BLaER1 treated with 17β-estradiol and CSF1 and Interleukin-3, amounts not matched to agents 10 nM and 100 nM (cell line): ENCODE data around the gene MTR.

Experiments used
- H3K27ac ChIP-seq, 11 experiments: shearing (Covaris generic); formaldehyde crosslinking; 2 replicates each; pipeline ENCODE4 v1.8.1; 2022
- H3K27me3 ChIP-seq, 11 experiments: shearing (Covaris generic); formaldehyde crosslinking; 2 replicates each; pipeline ENCODE4 v1.8.1; 2022
- H3K36me3 ChIP-seq, 11 experiments: shearing (Covaris generic); formaldehyde crosslinking; 2 replicates each; pipeline ENCODE4 v1.8.1; 2022
- H3K4me1 ChIP-seq, 10 experiments: shearing (Covaris generic); formaldehyde crosslinking; 2 replicates each; pipeline ENCODE4 v1.8.1; 2022
- H3K4me2 ChIP-seq, 11 experiments: shearing (Covaris generic); formaldehyde crosslinking; 2 replicates each; pipeline ENCODE4 v1.8.1; 2022
- H3K4me3 ChIP-seq, 10 experiments: shearing (Covaris generic); formaldehyde crosslinking; 2 replicates each; pipeline ENCODE4 v1.8.1; 2022
- H3K9ac ChIP-seq, 11 experiments: shearing (Covaris generic); formaldehyde crosslinking; 2 replicates each; pipeline ENCODE4 v1.8.1; 2022
- H3K9me3 ChIP-seq, 11 experiments: shearing (Covaris generic); formaldehyde crosslinking; replicated peaks in 1 of 11; 2 replicates each; pipeline ENCODE4 v1.8.1; 2022
- H4K20me1 ChIP-seq, 11 experiments: shearing (Covaris generic); formaldehyde crosslinking; 2 replicates each; pipeline ENCODE4 v1.8.1; 2022
- Cebpa-rat ChIP-seq, 11 experiments: shearing (Covaris generic); IDR thresholded peaks; 2 replicates each; pipeline ENCODE4 v1.8.1; 2022

The MTR gene

DNA sequence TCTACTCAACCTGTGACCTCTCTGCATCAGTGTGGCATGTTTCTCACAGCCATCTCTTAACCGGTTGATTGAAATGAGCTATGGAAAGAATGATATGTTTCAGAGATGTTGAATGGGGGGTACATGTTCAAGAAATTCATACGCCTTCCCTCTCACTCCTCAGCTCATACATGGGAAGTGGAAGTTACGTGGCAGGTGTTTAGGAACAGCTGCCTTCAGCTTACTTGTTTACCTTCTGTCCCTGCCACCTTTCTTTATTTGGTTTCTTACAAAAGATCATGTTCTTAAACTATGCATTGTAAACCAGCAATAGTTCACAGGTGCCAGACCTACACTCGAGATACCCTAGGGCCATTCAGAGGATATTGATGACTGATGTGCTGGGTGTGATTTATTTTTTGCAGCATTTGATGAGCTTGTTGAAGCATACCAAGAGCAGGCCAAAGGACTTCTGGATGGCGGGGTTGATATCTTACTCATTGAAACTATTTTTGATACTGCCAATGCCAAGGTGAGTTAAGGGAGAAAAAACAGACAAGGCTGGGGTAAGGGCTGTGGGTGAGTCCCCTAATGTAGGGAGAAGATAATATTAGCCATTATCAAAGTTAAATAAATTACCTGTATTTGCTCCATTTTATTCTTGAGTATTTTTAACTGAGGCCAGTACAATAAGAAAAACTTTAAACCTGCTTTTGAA lies 17.4 kb downstream of the MTR start:
- no peak overlapping the region for H3K4me3 ChIP-seq
- H3K36me3 ChIP-seq: peaks cover 98 to 100% (median 100%) of the 10 kb centered on the region in 11 experiments
- no peak overlapping the region for H3K9ac ChIP-seq
- H3K27me3 ChIP-seq: no peaks in the 10 kb centered on the region
- no peak overlapping the region for H3K27ac ChIP-seq
- H3K4me1 ChIP-seq: peaks cover 0 to 23% (median 0%) of the 10 kb centered on the region in 10 experiments; a peak in 2 of 20 replicates
- no peak overlapping the region for H3K4me2 ChIP-seq
- no peak for TF ChIP-seq Cebpa-rat (IDR thresholded peaks at IDR 0.05)
- H3K9me3 ChIP-seq: no peaks in the 10 kb centered on the region
- H4K20me1 ChIP-seq: peaks cover 0 to 21% (median 0%) of the 10 kb centered on the region in 11 experiments; a peak in 2 of 22 replicates

DNA sequence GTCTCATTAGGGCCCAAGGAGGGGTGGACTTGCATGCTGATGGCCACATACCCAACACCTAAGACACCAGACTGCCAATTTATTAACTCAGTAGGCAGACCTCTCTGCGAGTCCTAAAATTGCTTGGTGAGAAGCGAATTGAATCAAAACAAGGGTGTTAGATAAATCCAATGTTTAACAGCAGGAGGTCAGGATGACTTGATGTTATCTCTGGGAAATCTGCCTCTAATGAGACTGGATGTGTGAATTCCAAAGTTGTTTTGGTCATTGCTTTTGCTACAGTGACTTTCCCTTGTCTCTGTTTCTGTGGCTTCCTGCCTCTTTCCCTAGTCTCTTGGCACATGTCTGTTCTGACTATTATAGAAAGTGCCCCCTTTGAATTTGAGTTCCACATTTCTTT lies 20.8 kb downstream of the MTR start:
- no peaks in the 10 kb centered on the region for H3K9me3 ChIP-seq
- H3K4me2 ChIP-seq: peak overlapping the region in 2 of 11 experiments; percentile 6 to 35; a peak in 4 of 22 replicates
- H3K36me3 ChIP-seq: peaks cover 98 to 100% (median 100%) of the 10 kb centered on the region in 11 experiments
- peaks cover 0 to 22% (median 9%) of the 10 kb centered on the region in 11 experiments; a peak in 8 of 22 replicates for H4K20me1 ChIP-seq
- no peak overlapping the region for H3K4me3 ChIP-seq
- TF ChIP-seq Cebpa-rat (IDR thresholded peaks at IDR 0.05): no peak
- peaks cover 0 to 23% (median 0%) of the 10 kb centered on the region in 10 experiments; a peak in 2 of 20 replicates for H3K4me1 ChIP-seq
- no peak overlapping the region for H3K27ac ChIP-seq
- H3K27me3 ChIP-seq: no peaks in the 10 kb centered on the region
- no peak overlapping the region for H3K9ac ChIP-seq

DNA sequence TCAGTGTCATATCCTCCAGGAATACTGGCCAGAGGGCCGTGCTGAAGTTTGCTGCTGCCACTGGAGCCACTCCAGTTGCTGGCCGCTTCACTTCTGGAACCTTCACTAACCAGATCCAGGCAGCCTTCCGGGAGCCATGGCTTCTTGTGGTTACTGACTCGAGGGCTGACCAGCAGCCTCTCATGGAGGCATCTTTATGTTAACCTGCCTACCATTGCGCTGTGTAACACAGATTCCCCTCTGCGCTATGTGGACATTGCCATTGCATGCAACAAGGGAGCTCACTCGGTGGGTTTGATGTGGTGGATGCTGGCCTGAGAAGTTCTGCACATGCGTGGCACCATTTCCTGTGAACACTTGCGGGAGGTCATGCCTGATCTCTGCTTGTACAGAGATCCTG lies 24.8 kb downstream of the MTR start:
- TF ChIP-seq Cebpa-rat (IDR thresholded peaks at IDR 0.05): no peak
- Histone ChIP-seq H3K9me3 (no peaks in the 10 kb centered on the region), H3K27me3 (no peaks in the 10 kb centered on the region), H3K4me3 (no peak overlapping the region), H4K20me1 (peaks cover 0 to 32% (median 7%) of the 10 kb centered on the region in 11 experiments; a peak in 8 of 22 replicates), H3K27ac (no peak overlapping the region), H3K9ac (no peak overlapping the region), H3K36me3 (peaks cover 86 to 100% (median 94%) of the 10 kb centered on the region in 11 experiments), H3K4me2 (no peak overlapping the region), H3K4me1 (peaks cover 0 to 21% (median 0%) of the 10 kb centered on the region in 10 experiments; a peak in 2 of 20 replicates)

DNA sequence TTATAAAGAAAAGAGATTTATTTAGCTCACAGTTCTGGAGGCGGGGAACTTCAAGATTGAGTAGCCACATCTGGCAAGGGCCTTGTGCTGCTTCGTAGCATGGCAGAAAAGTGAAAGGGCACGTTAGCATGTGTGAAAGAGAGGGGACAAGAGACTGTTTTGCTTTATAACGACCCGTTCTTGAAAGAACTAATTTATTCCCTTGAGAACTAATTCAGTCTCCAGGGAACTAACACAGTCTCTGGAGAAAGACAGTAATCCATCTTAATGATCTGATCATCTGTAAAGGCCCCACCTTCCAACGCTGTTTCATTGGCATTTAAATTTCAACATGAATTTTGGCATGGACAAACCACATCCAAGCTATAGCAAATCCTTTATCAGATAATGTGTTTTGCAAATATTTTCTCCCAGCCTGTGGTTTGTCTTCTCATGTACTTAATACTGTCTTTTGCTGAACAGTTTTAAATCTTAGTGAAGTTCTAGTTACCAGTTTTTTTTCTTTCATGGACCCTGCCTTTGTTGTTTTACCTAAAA lies 26.1 kb downstream of the MTR start:
- Histone ChIP-seq H3K36me3 (peaks cover 83 to 99% (median 94%) of the 10 kb centered on the region in 11 experiments), H3K4me2 (no peak overlapping the region), H3K27me3 (no peaks in the 10 kb centered on the region), H3K9ac (no peak overlapping the region), H3K4me3 (no peak overlapping the region), H3K9me3 (no peaks in the 10 kb centered on the region), H3K4me1 (peaks cover 0 to 8% (median 0%) of the 10 kb centered on the region in 10 experiments; a peak in 2 of 20 replicates), H3K27ac (no peak overlapping the region), H4K20me1 (peaks cover 0 to 32% (median 7%) of the 10 kb centered on the region in 11 experiments; a peak in 8 of 22 replicates)
- no peak for TF ChIP-seq Cebpa-rat (IDR thresholded peaks at IDR 0.05)

DNA sequence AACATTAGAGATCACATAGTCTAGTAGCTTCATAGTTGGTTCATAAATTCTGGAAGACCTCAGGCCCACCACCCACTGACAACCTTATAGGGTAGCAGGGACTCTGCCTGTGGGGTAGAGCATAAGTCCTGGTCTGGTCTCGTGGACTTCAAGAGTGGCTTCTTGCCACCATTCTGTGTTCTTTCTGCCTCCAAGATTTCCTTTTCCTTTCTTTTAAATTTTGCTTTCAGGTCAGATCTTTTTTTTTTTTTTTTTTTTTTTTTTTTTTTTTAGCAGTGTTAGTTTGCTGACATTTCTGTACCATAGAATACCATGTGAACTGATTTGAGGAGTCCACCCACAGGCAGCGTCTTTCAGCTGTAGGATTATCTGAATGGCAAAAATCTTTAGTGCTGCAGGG lies 28.5 kb downstream of the MTR start:
- H3K4me2 ChIP-seq: no peak overlapping the region
- H4K20me1 ChIP-seq: peaks cover 0 to 32% (median 7%) of the 10 kb centered on the region in 11 experiments; a peak in 8 of 22 replicates
- H3K4me3 ChIP-seq: no peak overlapping the region
- H3K4me1 ChIP-seq: no peaks in the 10 kb centered on the region
- H3K27ac ChIP-seq: no peak overlapping the region
- no peak overlapping the region for H3K9ac ChIP-seq
- TF ChIP-seq Cebpa-rat (IDR thresholded peaks at IDR 0.05): no peak
- H3K9me3 ChIP-seq: no peaks in the 10 kb centered on the region
- peaks cover 83 to 99% (median 94%) of the 10 kb centered on the region in 11 experiments for H3K36me3 ChIP-seq
- no peaks in the 10 kb centered on the region for H3K27me3 ChIP-seq

DNA sequence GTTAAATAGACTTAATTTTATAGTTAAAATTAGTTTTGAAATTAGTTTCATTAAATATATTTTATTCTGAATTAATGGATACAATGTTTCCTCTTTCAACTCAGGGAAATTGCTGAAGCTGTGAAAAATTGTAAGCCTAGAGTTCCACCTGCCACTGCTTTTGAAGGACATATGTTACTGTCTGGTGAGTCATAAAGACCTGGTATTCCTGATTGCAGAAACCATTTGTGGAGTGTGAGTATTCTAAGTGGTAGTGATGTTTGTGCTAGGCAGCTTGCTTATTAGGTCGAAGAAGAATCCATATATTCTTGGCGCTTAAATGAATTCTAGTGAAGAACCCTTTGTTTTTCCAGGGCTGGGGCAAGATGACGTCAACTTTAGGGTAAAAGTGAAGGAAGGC lies 34.0 kb downstream of the MTR start:
- no peaks in the 10 kb centered on the region for H3K9me3 ChIP-seq
- no peaks in the 10 kb centered on the region for H4K20me1 ChIP-seq
- H3K36me3 ChIP-seq: peaks cover 96 to 100% (median 99%) of the 10 kb centered on the region in 11 experiments
- no peak overlapping the region for H3K4me2 ChIP-seq
- no peak for TF ChIP-seq Cebpa-rat (IDR thresholded peaks at IDR 0.05)
- no peak overlapping the region for H3K4me3 ChIP-seq
- H3K27ac ChIP-seq: no peak overlapping the region
- H3K9ac ChIP-seq: no peak overlapping the region
- no peaks in the 10 kb centered on the region for H3K27me3 ChIP-seq
- H3K4me1 ChIP-seq: no peaks in the 10 kb centered on the region

DNA sequence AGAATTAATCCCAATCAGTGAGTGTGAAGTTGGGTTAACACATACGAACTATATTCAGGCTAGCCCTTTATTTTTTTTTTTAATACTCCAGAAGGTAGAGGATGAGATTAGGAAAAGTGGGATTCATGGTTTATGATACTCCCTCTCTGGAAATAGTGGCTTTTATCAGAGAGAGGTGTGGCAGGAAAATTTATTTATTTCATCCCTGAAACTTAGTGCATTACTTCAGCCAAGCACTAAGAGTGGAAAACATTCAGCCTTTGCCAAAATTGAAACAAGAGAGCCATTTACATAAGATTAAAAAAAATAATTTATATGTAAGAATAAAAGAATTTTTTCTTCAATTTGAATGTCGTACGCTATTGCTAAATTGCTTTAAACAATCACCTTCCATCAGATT lies 35.0 kb downstream of the MTR start:
- Histone ChIP-seq H3K27ac (no peak overlapping the region), H3K9me3 (no peaks in the 10 kb centered on the region), H3K36me3 (peaks cover 98 to 100% (median 100%) of the 10 kb centered on the region in 11 experiments), H3K4me1 (no peaks in the 10 kb centered on the region), H3K9ac (no peak overlapping the region), H3K27me3 (no peaks in the 10 kb centered on the region), H4K20me1 (no peaks in the 10 kb centered on the region), H3K4me3 (no peak overlapping the region), H3K4me2 (no peak overlapping the region)
- no peak for TF ChIP-seq Cebpa-rat (IDR thresholded peaks at IDR 0.05)

DNA sequence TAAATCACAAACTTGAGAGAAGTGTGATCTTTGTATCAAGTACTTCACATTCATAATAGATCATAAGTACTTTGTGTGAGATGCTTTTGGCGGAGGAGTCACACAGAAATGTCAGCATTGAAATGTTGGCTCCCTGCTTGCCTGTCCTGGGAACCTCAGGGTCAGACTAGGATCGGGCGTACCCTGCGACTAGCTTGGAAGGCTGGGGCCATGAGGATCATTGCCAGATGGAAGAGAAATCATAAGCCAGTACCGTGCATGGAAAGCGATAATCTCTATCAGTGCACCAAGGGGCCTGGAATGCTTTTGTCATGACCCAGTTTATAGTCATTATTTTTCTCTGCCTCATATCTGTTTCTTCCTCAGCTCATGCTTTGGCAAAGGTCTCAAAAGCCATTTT lies 35.5 kb downstream of the MTR start:
- Histone ChIP-seq H3K9ac (no peak overlapping the region), H3K4me1 (peaks cover 0 to under 1% (median 0%) of the 10 kb centered on the region in 10 experiments; a peak in 2 of 20 replicates), H3K27ac (no peak overlapping the region), H4K20me1 (no peaks in the 10 kb centered on the region), H3K27me3 (no peaks in the 10 kb centered on the region), H3K4me2 (no peak overlapping the region), H3K36me3 (peaks cover 98 to 100% (median 100%) of the 10 kb centered on the region in 11 experiments), H3K9me3 (no peaks in the 10 kb centered on the region), H3K4me3 (no peak overlapping the region)
- TF ChIP-seq Cebpa-rat (IDR thresholded peaks at IDR 0.05): no peak

DNA sequence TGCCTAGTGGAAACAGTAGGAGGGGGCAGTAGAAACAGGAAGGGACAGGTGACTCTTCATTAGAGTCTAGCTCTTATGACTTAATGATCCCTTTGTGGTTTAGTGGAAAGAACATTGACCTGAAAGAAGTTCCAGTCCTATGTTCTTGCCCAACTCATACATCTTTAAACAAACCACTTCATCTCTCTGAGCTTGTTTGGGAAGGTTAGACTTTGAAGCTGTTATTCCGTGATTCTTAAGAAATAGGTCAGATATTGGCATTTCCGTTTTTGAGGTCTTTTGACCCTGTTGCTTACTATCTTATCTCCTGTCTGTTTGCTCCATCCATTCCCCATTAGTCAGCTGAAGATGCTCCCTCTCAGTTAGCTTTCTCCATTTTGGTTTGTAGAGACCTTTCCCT lies 38.5 kb downstream of the MTR start:
- H3K9me3 ChIP-seq: no peaks in the 10 kb centered on the region
- H3K4me1 ChIP-seq: peaks cover 0 to 12% (median 0%) of the 10 kb centered on the region in 10 experiments; a peak in 5 of 20 replicates
- TF ChIP-seq Cebpa-rat (IDR thresholded peaks at IDR 0.05): no peak
- H3K27me3 ChIP-seq: no peaks in the 10 kb centered on the region
- H3K36me3 ChIP-seq: peaks cover 96 to 100% (median 100%) of the 10 kb centered on the region in 11 experiments
- H3K4me3 ChIP-seq: no peak overlapping the region
- no peak overlapping the region for H3K4me2 ChIP-seq
- H3K27ac ChIP-seq: no peak overlapping the region
- H3K9ac ChIP-seq: no peak overlapping the region
- H4K20me1 ChIP-seq: no peaks in the 10 kb centered on the region
